ENCODE results near the gene UBN1.
"Not testable (repeated sequence)": the region's sequence is repeated elsewhere in the genome, so short reads cannot be mapped to it uniquely, and the experiment has no call there.

UBN1 gene

GRCh38 chr16:4884972-4885874 lies 37.9 kb downstream of the UBN1 start:
- no peak for DNase-seq (ENCODE audit: low spot score)

DNA sequence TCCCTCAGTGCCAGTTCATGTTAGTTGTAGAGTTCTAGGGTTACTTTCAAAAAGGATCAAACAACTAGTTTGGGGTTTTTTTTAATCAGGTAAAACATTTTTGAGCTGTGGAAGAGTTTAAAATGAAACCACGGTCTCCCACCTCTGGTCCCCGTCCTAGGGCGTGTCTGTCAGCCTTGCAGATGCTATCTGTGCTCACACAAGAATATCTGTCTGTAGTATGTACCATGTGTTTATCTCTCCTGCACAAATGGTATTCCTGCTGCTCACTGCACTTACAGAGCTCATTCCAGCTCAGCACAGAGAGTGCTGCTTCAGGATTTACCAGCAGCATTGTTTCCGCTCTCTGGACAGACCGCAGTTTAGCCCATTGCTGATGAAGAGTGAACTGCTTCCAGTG lies 38.9 kb downstream of the UBN1 start:
- no peak for DNase-seq (ENCODE audit: low spot score)

DNA sequence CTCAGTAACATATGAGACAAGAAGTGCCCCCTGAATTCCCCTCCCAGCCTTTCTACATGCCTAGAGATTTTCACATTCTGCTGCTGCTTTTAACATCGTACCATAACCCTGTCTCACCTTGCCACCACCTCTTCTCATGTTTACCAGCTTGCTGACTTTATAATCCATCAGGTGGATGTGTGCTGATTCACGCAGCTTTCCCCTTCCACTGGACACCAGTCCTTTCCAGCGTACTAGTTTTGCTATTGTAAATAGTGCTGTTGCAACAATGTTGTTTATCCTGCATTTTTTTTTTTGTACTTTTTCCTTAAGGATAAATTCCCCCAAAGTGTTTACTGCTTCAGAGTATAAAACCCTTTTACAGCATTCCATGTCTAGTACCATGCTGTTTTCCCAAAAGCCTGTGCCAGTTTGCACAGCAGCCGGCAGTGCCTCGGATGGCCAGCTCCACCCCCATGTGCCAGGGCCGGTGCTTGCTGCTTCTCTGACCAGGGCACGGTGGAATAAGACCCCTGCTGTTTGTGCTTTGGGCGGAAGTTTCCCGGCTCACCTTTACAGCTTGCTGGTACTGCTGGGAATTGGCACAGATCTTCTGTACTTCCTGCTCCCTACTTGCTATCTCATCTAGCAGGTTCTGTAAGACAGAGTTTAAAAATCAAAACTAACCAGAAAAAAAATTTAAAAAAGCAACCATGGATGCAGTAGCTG lies 41.3 kb downstream of the UBN1 start:
- DNase-seq (ENCODE audit: low spot score), result no peak

DNA sequence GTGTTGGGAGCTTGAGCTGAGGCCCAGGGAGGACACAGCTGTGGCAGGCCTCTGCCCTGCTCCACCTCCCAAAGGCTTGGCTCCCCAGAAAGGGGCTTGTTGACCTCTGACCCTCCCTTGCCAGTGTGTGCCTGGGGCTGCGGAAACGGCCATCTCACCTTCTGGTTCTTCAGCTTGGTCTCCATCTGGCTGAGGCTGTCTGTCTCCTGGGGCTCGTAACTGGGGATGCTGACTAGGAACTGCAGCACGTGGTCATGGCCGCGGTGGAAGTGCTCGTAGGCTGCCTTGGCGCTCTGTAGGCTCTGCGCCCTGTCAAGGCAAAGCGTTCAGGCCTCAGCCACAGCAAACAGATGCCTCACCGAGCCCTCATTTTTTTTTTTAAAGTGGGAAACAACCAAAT lies 42.7 kb downstream of the UBN1 start:
- no peak for DNase-seq (ENCODE audit: low spot score)

- no peak for DNase-seq (ENCODE audit: low spot score)
Measured at GRCh38 chr16:4890686-4891085, 43.4 kb downstream of the UBN1 start.

- no peak for DNase-seq (ENCODE audit: low spot score)
Measured at GRCh38 chr16:4891097-4891885, 44.0 kb downstream of the UBN1 start.

GRCh38 chr16:4891886-4892216 lies 44.6 kb downstream of the UBN1 start:
- no peak for DNase-seq (ENCODE audit: low spot score)

DNA sequence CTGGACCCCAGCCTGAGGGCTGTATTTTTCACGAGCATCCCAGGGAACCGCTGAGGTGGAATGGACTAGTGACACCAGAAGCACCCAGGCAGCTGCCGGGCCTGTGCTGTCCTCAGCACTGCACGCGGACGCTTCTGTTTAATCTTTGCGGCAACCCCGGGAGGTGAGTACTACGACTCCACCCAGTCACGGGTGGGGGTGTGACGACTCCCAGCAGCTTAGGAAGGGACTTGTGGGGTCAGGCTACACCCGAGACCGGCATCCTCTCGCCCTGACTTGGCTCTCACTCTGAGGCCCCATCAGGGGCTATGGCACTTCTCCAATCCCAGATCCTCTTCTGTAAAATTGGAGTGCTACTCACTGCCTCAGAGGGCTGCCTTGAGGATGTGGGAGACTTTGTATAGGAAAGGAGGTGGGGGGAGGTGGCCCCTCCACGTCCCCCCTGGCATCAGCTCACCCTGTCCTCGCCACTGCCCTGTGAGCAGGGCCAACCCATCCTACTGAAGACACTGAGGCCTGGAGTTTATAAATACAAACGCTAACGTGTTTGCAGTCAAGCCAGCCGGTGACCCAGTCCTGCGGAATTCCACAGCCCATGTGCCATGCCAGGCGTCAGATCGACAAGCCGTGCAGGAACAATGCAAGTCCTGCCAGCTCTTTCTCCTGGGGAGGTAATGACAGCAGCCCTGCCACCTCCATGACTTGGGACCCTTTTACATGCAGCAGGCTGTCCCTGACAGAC lies 45.3 kb downstream of the UBN1 start:
- DNase-seq (ENCODE audit: low spot score), result no peak

GRCh38 chr16:4893103-4893862 lies 46.0 kb downstream of the UBN1 start:
- no peak for DNase-seq (ENCODE audit: low spot score)

GRCh38 chr16:4894276-4895150 lies 47.2 kb downstream of the UBN1 start:
- DNase-seq (ENCODE audit: low spot score), result no peak

GRCh38 chr16:4895366-4895765 lies 48.1 kb downstream of the UBN1 start:
- DNase-seq (ENCODE audit: low spot score), result no peak

DNA sequence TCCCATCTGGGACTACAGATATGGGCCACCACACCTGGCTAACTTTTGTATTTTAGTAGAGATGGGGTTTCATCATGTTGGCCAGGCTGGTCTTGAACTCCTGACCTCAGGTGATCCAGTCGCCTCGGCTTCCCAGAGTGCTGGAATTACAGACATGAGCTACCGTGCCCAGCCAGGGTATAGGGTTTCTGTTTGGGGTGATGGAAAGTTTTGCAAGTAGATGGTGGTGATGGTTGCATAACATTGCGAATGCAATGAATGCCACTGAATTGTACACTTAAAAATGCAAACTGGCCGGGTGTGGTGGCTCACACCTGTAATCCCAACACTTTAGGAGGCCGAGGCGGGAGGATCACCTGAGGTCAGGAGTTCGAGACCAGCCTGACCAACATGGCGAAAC lies 49.5 kb downstream of the UBN1 start:
- not testable (repeated sequence) for DNase-seq (ENCODE audit: low spot score)

DNA sequence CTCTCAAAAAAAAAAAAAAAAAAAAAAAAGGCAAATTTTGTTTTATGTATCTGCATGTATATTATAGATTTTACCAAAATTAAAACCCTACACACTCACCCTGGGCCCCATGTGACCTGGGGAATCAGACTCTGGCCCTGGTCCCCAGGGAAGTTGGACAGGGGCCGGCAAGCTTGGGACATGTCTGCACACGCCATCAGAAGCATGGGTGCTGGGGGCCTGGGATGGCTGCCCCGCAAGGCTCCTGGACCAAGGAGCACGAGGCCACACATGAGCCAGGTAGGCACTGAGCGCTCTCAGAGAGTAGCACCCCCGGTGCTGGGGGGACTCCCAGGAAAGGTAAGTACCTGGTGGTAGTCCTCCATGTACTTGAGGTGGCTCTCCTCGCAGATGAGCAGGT lies 50.0 kb downstream of the UBN1 start:
- DNase-seq (ENCODE audit: low spot score), result no peak

DNA sequence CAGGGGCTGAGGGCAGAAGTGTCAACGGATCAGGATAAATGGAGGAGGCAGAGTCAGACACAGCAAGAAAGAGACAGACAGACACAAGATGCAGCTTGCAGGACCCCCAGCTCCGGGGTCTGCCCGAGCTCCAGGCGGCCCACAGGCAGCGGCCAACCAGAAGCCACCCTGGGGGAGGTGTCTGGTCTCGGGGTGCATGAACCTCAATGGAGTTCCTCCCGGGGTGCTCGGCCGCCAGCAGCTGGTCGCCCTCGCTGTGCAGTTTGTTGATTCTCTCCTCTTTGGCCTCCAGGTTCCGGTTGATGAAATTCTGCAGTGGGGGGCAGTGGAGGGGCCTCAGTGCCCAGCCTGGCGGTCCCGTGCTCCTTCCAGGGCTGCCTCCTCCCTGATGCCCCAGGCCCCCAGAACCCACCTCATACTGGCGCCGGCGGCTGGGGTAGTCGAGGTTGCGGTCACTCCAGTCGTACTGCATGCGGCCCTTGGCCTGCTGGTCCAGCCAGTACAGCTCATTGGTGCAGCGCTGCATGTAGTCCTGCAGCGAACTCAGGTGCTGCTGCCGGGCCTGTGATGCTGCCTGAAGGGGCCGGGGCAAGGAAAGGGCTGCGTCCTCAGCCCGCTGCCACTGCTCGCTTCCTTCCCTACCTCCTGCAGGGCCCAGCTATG lies 51.7 kb downstream of the UBN1 start:
- DNase-seq (ENCODE audit: low spot score), result no peak

DNA sequence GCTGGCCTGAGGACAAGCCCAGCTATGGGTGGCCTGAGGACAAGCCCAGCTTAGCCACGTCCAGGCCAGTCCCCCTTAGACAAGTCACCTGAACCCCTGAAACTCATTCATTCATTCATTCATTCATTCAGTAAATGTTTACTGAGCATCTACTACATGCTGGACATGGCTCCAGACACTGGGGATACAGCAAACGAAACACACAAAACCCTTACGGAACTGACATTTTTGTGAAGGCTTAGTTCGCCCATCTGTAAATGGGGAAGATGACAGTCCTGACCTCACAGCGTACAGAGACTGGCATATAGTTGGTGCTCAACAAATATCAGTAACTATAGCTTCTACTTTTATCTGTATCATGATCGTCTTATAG lies 52.2 kb downstream of the UBN1 start:
- no peak for DNase-seq (ENCODE audit: low spot score)

DNA sequence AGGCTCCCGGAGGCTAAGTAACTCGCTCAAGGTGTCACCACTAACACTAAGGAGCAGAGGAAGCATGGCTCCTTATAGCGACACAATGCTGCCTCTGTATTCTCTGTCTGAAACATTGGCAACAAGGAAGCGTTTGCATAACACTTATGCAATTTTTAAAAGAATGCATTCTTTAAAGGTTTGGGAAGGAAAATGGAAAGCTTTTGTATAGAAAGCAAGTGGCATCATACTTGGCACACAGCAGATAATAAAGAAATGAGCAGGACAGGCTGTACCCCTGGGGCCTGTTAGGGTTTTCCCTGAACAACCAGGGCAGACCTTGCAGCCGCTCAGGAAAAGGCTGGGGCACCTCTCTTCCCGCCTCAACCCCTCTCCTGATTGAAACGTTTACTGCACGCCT lies 52.8 kb downstream of the UBN1 start:
- DNase-seq (ENCODE audit: low spot score), result no peak

DNA sequence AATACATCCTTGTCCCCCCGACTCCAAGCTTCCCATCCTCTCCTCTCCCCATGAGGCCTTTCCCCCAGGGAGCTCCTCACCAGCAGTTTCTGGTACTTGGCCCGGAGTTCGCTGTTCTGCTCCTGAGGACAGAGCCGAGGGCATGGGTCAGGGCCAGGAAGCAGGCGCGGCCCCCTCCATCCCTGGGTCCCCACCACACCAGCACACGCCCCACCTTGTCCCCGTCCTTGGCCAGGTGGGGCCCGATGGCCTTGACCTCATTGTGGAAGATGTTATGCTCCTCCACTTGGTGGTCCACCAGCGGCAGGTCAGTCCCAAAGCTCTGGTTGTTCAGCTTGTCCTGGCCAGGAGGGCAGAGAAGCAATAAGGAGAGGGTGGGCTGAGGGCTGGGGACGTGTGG lies 53.5 kb downstream of the UBN1 start:
- DNase-seq (ENCODE audit: low spot score), result no peak

- no peak for DNase-seq (ENCODE audit: low spot score)
Measured at GRCh38 chr16:4902038-4902437, 54.8 kb downstream of the UBN1 start.

DNA sequence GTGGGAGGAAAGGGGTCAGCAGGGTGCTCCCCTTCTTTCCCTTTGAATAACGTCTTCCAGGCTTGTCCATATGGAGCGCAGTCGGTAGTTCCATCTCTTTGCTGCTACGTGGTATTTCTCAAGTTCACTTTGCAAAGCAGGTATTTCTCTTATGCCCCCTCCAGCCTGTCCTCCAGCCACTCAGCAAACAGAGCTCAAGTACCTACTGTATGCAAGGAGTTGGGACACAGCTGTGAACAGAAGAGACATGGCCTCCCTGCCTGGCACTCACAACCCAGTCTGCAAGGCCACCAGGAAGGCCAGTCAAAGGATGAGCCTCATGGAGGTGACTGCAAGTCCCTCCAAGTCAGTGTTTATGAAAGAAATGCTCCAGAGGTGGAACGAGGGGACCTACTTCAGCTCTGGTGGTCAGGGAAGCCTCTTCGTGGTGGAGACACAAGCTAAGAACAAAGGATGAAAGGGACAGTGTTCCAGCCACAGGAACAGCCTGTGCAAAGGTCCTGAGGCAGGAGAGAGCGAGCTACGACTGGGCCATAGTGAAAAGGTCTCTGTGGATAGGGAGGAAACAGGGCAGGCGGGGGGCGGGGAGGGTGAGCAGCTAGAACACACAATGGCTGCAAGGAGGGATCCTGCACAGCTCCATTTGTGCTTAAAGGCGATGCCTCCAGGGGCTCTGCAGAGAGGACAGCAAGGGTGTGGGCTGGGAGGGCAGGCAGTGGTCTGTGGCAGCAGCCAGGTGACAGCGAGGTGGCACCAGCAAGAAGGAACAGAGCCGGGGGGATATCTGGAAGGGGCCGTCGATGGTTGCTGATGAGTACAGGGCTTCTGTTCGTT lies 57.0 kb downstream of the UBN1 start:
- peak; percentile 13 for DNase-seq (ENCODE audit: low spot score)

Measured in D341Med (cell line).